ENCODE results near the gene ICAM5.

GRCh38 chr19:10269333-10270179, 20.2 kb upstream of the ICAM5 start:
- TF ChIP-seq CTCF (IDR thresholded peaks at IDR 0.05), result peak; percentile 83 to 97 (median 90)
- no peak for TF ChIP-seq POLR2A (IDR thresholded peaks at IDR 0.05)
- peak; percentile 51 for TF ChIP-seq POLR2AphosphoS5 (IDR thresholded peaks at IDR 0.05)

Measured in prostate gland (tissue), 2 donors.